Liver (tissue), 9 donors: ENCODE measurements around the gene IFNLR1. TPM values are rescaled to one million over a fixed set of nuclear protein-coding genes. Genes with fewer than 3 reads are reported as not detected.

Experiments used
- DNase-seq: peaks from one replicate; pipeline ENCODE4 v3.0.0-alpha.2; 2017; ENCODE audit warnings: low spot score
- H3K27ac ChIP-seq, 2 donors: one replicate each; pipeline ENCODE4 v1.7.0; 2013; ENCODE audit warnings: inconsistent platforms in 2 of 2, low read length in 2 of 2, control low read depth in 1 of 2, low read depth in 1 of 2, mild to moderate bottlenecking in 1 of 2
- H3K27me3 ChIP-seq, 4 donors: one replicate each; pipeline versions ENCODE4 v1.6.1 to v1.7.0; 2013; ENCODE audit warnings: low read length in 3 of 4, inconsistent platforms in 1 of 4, mild to moderate bottlenecking in 1 of 4, moderate library complexity in 1 of 4; ENCODE audit not compliant: control insufficient read depth in 4 of 4, insufficient read depth in 4 of 4
- H3K36me3 ChIP-seq, 4 donors: one replicate each; pipeline versions ENCODE4 v1.6.1 to v1.7.0; 2013; ENCODE audit warnings: low read length in 3 of 4, mild to moderate bottlenecking in 3 of 4, low read depth in 1 of 4, moderate library complexity in 1 of 4; ENCODE audit not compliant: control insufficient read depth in 4 of 4, insufficient read depth in 3 of 4
- H3K4me1 ChIP-seq, 4 donors: one replicate each; pipeline versions ENCODE4 v1.6.1 to v1.7.0; 2013; ENCODE audit warnings: low read length in 3 of 4, mild to moderate bottlenecking in 3 of 4, moderate library complexity in 1 of 4; ENCODE audit not compliant: control insufficient read depth in 4 of 4, insufficient read depth in 4 of 4
- H3K4me3 ChIP-seq, 3 donors: one replicate each; pipeline versions ENCODE4 v1.6.1 to v1.7.0; 2013; ENCODE audit warnings: low read length in 3 of 3, control low read depth in 1 of 3, low read depth in 1 of 3, mild to moderate bottlenecking in 1 of 3
- H3K9ac ChIP-seq, 2 donors: one replicate each; pipeline ENCODE4 v1.7.0; 2013; ENCODE audit warnings: low read length in 2 of 2, mild to moderate bottlenecking in 2 of 2, moderate library complexity in 2 of 2, control low read depth in 1 of 2, low read depth in 1 of 2
- H3K9me3 ChIP-seq, 4 donors: one replicate each; pipeline versions ENCODE4 v1.6.1 to v1.7.0; 2013; ENCODE audit warnings: low read length in 3 of 4; ENCODE audit not compliant: control insufficient read depth in 4 of 4
- ATF3 ChIP-seq: IDR thresholded peaks from 2 replicates; pipeline ENCODE4 v1.6.1; 2016; ENCODE audit warnings: antibody characterized with exemption
- CTCF ChIP-seq: fragments of 150-350 bp; IDR thresholded peaks from 2 replicates; pipeline ENCODE4 v1.5.1; 2017; ENCODE audit warnings: improper control_type of control experiment, low read depth, low read length; ENCODE audit not compliant: missing input control
- EGR1 ChIP-seq, 2 donors: IDR thresholded peaks; 2 replicates each; pipeline ENCODE4 v1.6.1; 2016 to 2018; ENCODE audit warnings: antibody characterized with exemption in 2 of 2, low read depth in 2 of 2
- FOXA1 ChIP-seq: IDR thresholded peaks from 2 replicates; pipeline ENCODE4 v1.6.1; 2016; ENCODE audit warnings: antibody characterized with exemption
- FOXA2 ChIP-seq: IDR thresholded peaks from 2 replicates; pipeline ENCODE4 v1.6.1; 2016; ENCODE audit warnings: antibody characterized with exemption
- GABPA ChIP-seq, 2 donors: IDR thresholded peaks in 1 of 2; conservative IDR thresholded peaks in 1 of 2; 2 replicates each; pipeline ENCODE4 v1.6.1; 2016; ENCODE audit warnings: antibody characterized with exemption in 2 of 2, mild to moderate bottlenecking in 1 of 2, moderate library complexity in 1 of 2
- HNF4A ChIP-seq, 2 donors: conservative IDR thresholded peaks; 2 replicates each; pipeline ENCODE4 v1.6.1; 2016; ENCODE audit warnings: antibody characterized with exemption in 2 of 2, mild to moderate bottlenecking in 2 of 2
- HNF4G ChIP-seq: IDR thresholded peaks from 2 replicates; pipeline ENCODE4 v1.6.1; 2016; ENCODE audit warnings: antibody characterized with exemption
- JUND ChIP-seq, 2 donors: IDR thresholded peaks; 2 replicates each; pipeline ENCODE4 v1.6.1; 2016; ENCODE audit warnings: antibody characterized with exemption in 2 of 2
- MAX ChIP-seq: IDR thresholded peaks from 2 replicates; pipeline ENCODE4 v1.6.1; 2016; ENCODE audit warnings: antibody characterized with exemption
- NR2F2 ChIP-seq: IDR thresholded peaks from 2 replicates; pipeline ENCODE4 v1.6.1; 2016; ENCODE audit warnings: antibody characterized with exemption
- RAD21 ChIP-seq, 2 donors: IDR thresholded peaks; 2 replicates each; pipeline ENCODE4 v1.6.1; 2016; ENCODE audit warnings: antibody characterized with exemption in 2 of 2, mild to moderate bottlenecking in 2 of 2
- REST ChIP-seq: IDR thresholded peaks from 2 replicates; pipeline ENCODE4 v1.6.1; 2016; ENCODE audit warnings: antibody characterized with exemption, mild to moderate bottlenecking
- RXRA ChIP-seq, 2 donors: IDR thresholded peaks; 2 replicates each; pipeline ENCODE4 v1.6.1; 2017 to 2018; ENCODE audit warnings: antibody characterized with exemption in 2 of 2, mild to moderate bottlenecking in 1 of 2
- SP1 ChIP-seq: IDR thresholded peaks from 2 replicates; pipeline ENCODE4 v1.6.1; 2018; ENCODE audit warnings: antibody characterized with exemption, mild to moderate bottlenecking
- TAF1 ChIP-seq: conservative IDR thresholded peaks from 2 replicates; pipeline ENCODE4 v1.6.1; 2016; ENCODE audit warnings: antibody characterized with exemption, mild to moderate bottlenecking
- YY1 ChIP-seq: IDR thresholded peaks from 2 replicates; pipeline ENCODE4 v1.6.1; 2016; ENCODE audit warnings: antibody characterized with exemption, mild to moderate bottlenecking
- ZBTB33 ChIP-seq: IDR thresholded peaks from 2 replicates; pipeline ENCODE4 v1.6.1; 2016; ENCODE audit warnings: antibody characterized with exemption
- WGBS: extraction: QIAGEN DNeasy Blood & Tissue Kit; methylation state at CpG from one replicate; pipeline ENCODE4 v1.1.7; 2013; 5-methylcytosine and 5-hydroxymethylcytosine counted together
- polyA plus RNA-seq, 2 donors: library from polyadenylated mRNA; stranded (reverse) in 1 of 2; unstranded in 1 of 2; fragments of 200-250 nt in 1 of 2; fragments of >200 nt in 1 of 2; fragmentation: Nextera tagmentation in 1 of 2; extraction: Ambion mirVana in 1 of 2; gene quantifications; one replicate each; pipeline versions ENCODE4 v1.2.1 to v1.2.3, GENCODE V29; 2013 to 2015
- total RNA-seq, 2 donors: library from RNA; depleted of rRNA; stranded (reverse); fragments of >200 nt; gene quantifications; one replicate each; pipeline ENCODE4 v1.2.3, GENCODE V29; 2014
- donor health status: healthy.
- donor health status: healthy.
- donor health status: healthy.
- donor health status: healthy.
- donor health status: healthy.

The IFNLR1 gene
- total and polyA plus RNA-seq, 4 donors, result 2.2 to 6.4 (median 3.5) TPM

- DNase-seq, result no peak
Observed at GRCh38 chr1:24193046-24193445, 6.0 kb upstream of the IFNLR1 start.

More at GRCh38 chr1:24193046-24193445, 6.0 kb upstream of the IFNLR1 start:
- H3K9ac ChIP-seq, result no peak overlapping the region
- H3K9me3 ChIP-seq, result no peaks in the 10 kb centered on the region
- H3K4me1 ChIP-seq, result peaks cover 6 to 18% (median 11%) of the 10 kb centered on the region in 4 donors
- H3K27ac ChIP-seq, result no peak overlapping the region
- no peaks in the 10 kb centered on the region for H3K27me3 ChIP-seq
- WGBS, result 79% methylated on average over 4 of the region's 4 CpGs
- no peak overlapping the region for H3K4me3 ChIP-seq
- H3K36me3 ChIP-seq, result no peaks in the 10 kb centered on the region
- no peak for TF ChIP-seq YY1
- no peak for TF ChIP-seq FOXA2
- TF ChIP-seq GABPA (IDR thresholded peaks at IDR 0.05 in 1 of 2, conservative IDR thresholded peaks at IDR 0.05 in 1 of 2), result no peak
- no peak for TF ChIP-seq RAD21 (IDR thresholded peaks at IDR 0.05)
- TF ChIP-seq ATF3, result no peak
- TF ChIP-seq FOXA1, result no peak
- no peak for TF ChIP-seq HNF4G
- no peak for TF ChIP-seq ZBTB33
- no peak for TF ChIP-seq JUND (IDR thresholded peaks at IDR 0.05)
- no peak for TF ChIP-seq EGR1 (IDR thresholded peaks at IDR 0.05; ENCODE audit: low read depth in 2 of 2)
- no peak for TF ChIP-seq HNF4A (conservative IDR thresholded peaks at IDR 0.05)
- TF ChIP-seq MAX, result no peak
- no peak for TF ChIP-seq NR2F2
- no peak for TF ChIP-seq REST
- TF ChIP-seq RXRA (IDR thresholded peaks at IDR 0.05), result no peak
- no peak for TF ChIP-seq SP1
- TF ChIP-seq CTCF, result no peak
- no peak for TF ChIP-seq TAF1
